HepG2 (cell line): ENCODE results near the gene SLC4A8. TPM values are rescaled to one million over a fixed set of nuclear protein-coding genes. Genes with fewer than 3 reads are reported as not detected.
A peak's percentile ranks its signal among the peaks of the same experiment; 100 is the strongest.

Experiments
- ATAC-seq: fragments of 200-7000 bp; cut with Tn5 transposase; 3 replicates; pipeline ENCODE4 v1.9.1; 2020; ENCODE audit warnings: mild to moderate bottlenecking, moderate library complexity
- BruUV-seq: library from RNA; stranded (reverse); fragments of 400-500 nt; replicated peaks from 2 replicates; lab custom pipeline; 2021; lab: Mats Ljungman, UMichigan
- CTCF ChIA-PET: fragments of 300-600 bp; formaldehyde crosslinking; extraction: SDS; loops from one replicate; lab custom pipeline; 2021; ENCODE audit warnings: low total read pairs, inconsistent platforms, low intra/inter-chr PET ratio; lab: Yijun Ruan, JAX
- POLR2A ChIA-PET: fragments of 350-600 bp; sonication (Branson Sonifier 250); formaldehyde crosslinking; loops from one replicate; lab custom pipeline; 2020; ENCODE audit warnings: antibody characterized with exemption, inconsistent platforms; lab: Yijun Ruan, JAX
- DNase-seq: peaks from one replicate; pipeline ENCODE4 v3.0.0-alpha.2; 2015; ENCODE audit warnings: low spot score
- FAIRE-seq: peaks from 3 replicates; lab custom pipeline; 2011; peaks lifted over from hg19 to GRCh38; lab: Jason Lieb, UNC
- H2AFZ ChIP-seq: one replicate; pipeline ENCODE4 v1.6.1; 2011; ENCODE audit warnings: low read length, inconsistent platforms
- H3K27ac ChIP-seq: fragments of 300-600 bp; 3 replicates; pipeline ENCODE4 v1.8.0; 2011; ENCODE audit warnings: mixed run types, mild to moderate bottlenecking, mixed read lengths, low read length, inconsistent platforms; ENCODE audit not compliant: insufficient read depth; ENCODE audit errors: extremely low read length
- H3K27me3 ChIP-seq, 2 experiments: fragments of 200-600 bp in 1 of 2; 2 replicates in 1 of 2; 3 replicates in 1 of 2; pipeline versions ENCODE4 v1.6.0 to v1.8.0; 2011; ENCODE audit warnings: low read length in 2 of 2, mild to moderate bottlenecking in 2 of 2, moderate library complexity in 2 of 2, inconsistent platforms in 1 of 2; ENCODE audit not compliant: insufficient read depth in 2 of 2, control insufficient read depth in 1 of 2
- H3K36me3 ChIP-seq, 2 experiments: fragments of 200-600 bp in 1 of 2; replicated peaks in 1 of 2; 2 replicates in 1 of 2; 3 replicates in 1 of 2; pipeline versions ENCODE4 v1.5.1 to v1.8.0; 2011; ENCODE audit warnings: low read length in 2 of 2, inconsistent platforms in 1 of 2; ENCODE audit not compliant: insufficient read depth in 2 of 2, control insufficient read depth in 1 of 2
- H3K4me1 ChIP-seq: 2 replicates; pipeline ENCODE4 v1.5.1; 2012; ENCODE audit warnings: low read length, inconsistent platforms; ENCODE audit not compliant: insufficient read depth
- H3K4me2 ChIP-seq: 2 replicates; pipeline ENCODE4 v1.6.0; 2011; ENCODE audit warnings: low read depth, low read length, inconsistent platforms
- H3K4me3 ChIP-seq, 3 experiments: fragments of 200-600 bp in 1 of 3; sonication (generic), shearing (Covaris generic) in 1 of 3; replicated peaks in 1 of 3; 2 replicates each; pipeline ENCODE4 v1.5.1; 2011 to 2016; ENCODE audit warnings: low read length in 3 of 3, inconsistent platforms in 2 of 3, low read depth in 2 of 3, mild to moderate bottlenecking in 2 of 3, control low read depth in 1 of 3, mixed read lengths in 1 of 3; ENCODE audit not compliant: insufficient read depth in 1 of 3
- H3K79me2 ChIP-seq: one replicate; pipeline ENCODE4 v1.6.1; 2011; ENCODE audit warnings: low read length, inconsistent platforms; ENCODE audit not compliant: insufficient read depth
- H3K9ac ChIP-seq: 2 replicates; pipeline ENCODE4 v1.6.0; 2011; ENCODE audit warnings: mild to moderate bottlenecking, low read depth, low read length, inconsistent platforms; ENCODE audit not compliant: insufficient read depth
- H3K9me3 ChIP-seq: 2 replicates; pipeline ENCODE4 v1.5.1; 2012; ENCODE audit warnings: mild to moderate bottlenecking, low read length
- H4K20me1 ChIP-seq: 2 replicates; pipeline ENCODE4 v1.6.0; 2011; ENCODE audit warnings: inconsistent platforms, mild to moderate bottlenecking, low read length, moderate library complexity; ENCODE audit not compliant: insufficient read depth
- HMG20B ChIP-seq: conservative IDR thresholded peaks from 2 replicates; pipeline ENCODE4 v1.6.1; 2016; ENCODE audit warnings: missing genetic modification reagents, missing compliant biosample characterization
- KLF16 ChIP-seq, 2 experiments: sonication (generic) in 1 of 2; formaldehyde crosslinking in 1 of 2; IDR thresholded peaks; 2 replicates each; pipeline versions ENCODE4 v1.6.1 to v1.8.0; 2016 to 2023; ENCODE audit warnings: missing genetic modification reagents in 2 of 2, missing compliant biosample characterization in 1 of 2
- MYNN ChIP-seq: sonication (generic); formaldehyde crosslinking; IDR thresholded peaks from 2 replicates; pipeline ENCODE4 v1.4.0; 2020; ENCODE audit warnings: mild to moderate bottlenecking, low read depth, missing genetic modification reagents
- RAD21 ChIP-seq: fragments of 450-650 bp; formaldehyde crosslinking; IDR thresholded peaks from 2 replicates; pipeline ENCODE4 v1.5.0; 2020; ENCODE audit warnings: mild to moderate bottlenecking
- RXRB ChIP-seq: IDR thresholded peaks from 2 replicates; pipeline ENCODE4 v1.6.1; 2016; ENCODE audit warnings: borderline replicate concordance, missing genetic modification reagents, missing compliant biosample characterization
- YEATS4 ChIP-seq: sonication (generic); formaldehyde crosslinking; IDR thresholded peaks from 2 replicates; pipeline ENCODE4 v1.4.0; 2020; ENCODE audit warnings: missing genetic modification reagents, borderline replicate concordance
- ZFP36L1 ChIP-seq: sonication (generic); formaldehyde crosslinking; IDR thresholded peaks from 2 replicates; pipeline ENCODE4 v1.8.0; 2022; ENCODE audit warnings: mild to moderate bottlenecking, missing genetic modification reagents, moderate library complexity
- ZNF20 ChIP-seq: sonication (generic); formaldehyde crosslinking; IDR thresholded peaks from 2 replicates; pipeline ENCODE4 v1.4.0; 2020; ENCODE audit warnings: mild to moderate bottlenecking, moderate library complexity, missing genetic modification reagents
- ZNF430 ChIP-seq: sonication (generic); formaldehyde crosslinking; IDR thresholded peaks from 2 replicates; pipeline ENCODE4 v1.9.0; 2021; ENCODE audit warnings: mild to moderate bottlenecking, missing genetic modification reagents
- ZNF451 ChIP-seq: sonication (generic); formaldehyde crosslinking; IDR thresholded peaks from 2 replicates; pipeline ENCODE4 v1.5.0; 2020; ENCODE audit warnings: mild to moderate bottlenecking, missing genetic modification reagents
- ZNF720 ChIP-seq: sonication (generic); formaldehyde crosslinking; IDR thresholded peaks from 2 replicates; pipeline ENCODE4 v1.4.0; 2020; ENCODE audit warnings: missing genetic modification reagents
- WGBS: methylation state at CpG from one replicate; pipeline ENCODE4 v1.1.6; 2017; ENCODE audit warnings: low lambda C conversion rate; 5-methylcytosine and 5-hydroxymethylcytosine counted together
- in situ Hi-C: cut with HindIII; loops from 2 replicates; pipeline ENCODE4 v1.10.0; 2017; ENCODE audit warnings: low pct_unique_long_range_greater_than_20kb; ENCODE audit not compliant: extremely low pct_ligation_motif_present
- intact Hi-C: fragments of 100-400 bp; cut with micrococcal nuclease; formaldehyde crosslinking; loops from one replicate; pipeline ENCODE4 v1.10.0; 2022; ENCODE audit not compliant: unreplicated experiment
- polyA plus RNA-seq, 8 experiments: library from polyadenylated mRNA; depleted of rRNA in 3 of 8; stranded (reverse) in 7 of 8; unstranded in 1 of 8; fragments of >200 nt; fragmentation: Illumina TruSeq in 4 of 8; extraction: Trizol in 4 of 8; gene quantifications; 2 replicates each; pipeline versions ENCODE4 v1.2.1 to v1.2.3, GENCODE V29; 2011 to 2016; ENCODE audit warnings: low read depth in 4 of 8, missing spikeins in 1 of 8, mixed read lengths in 1 of 8; ENCODE audit not compliant: insufficient read depth in 1 of 8
- total RNA-seq, 5 experiments: library from RNA; depleted of rRNA; stranded (reverse); fragments of >200 nt; fragmentation: Illumina TruSeq; extraction: Trizol; gene quantifications; 2 replicates each; pipeline ENCODE4 v1.2.3, GENCODE V29; 2016; ENCODE audit warnings: low read depth in 1 of 5
- TF ChIP-seq, protein P1 (sequence below): IDR thresholded peaks from 2 replicates; pipeline ENCODE4 v1.6.1; 2016
- TF ChIP-seq, protein P2 (sequence below): sonication (generic); formaldehyde crosslinking; IDR thresholded peaks from 2 replicates; pipeline ENCODE4 v1.9.0; 2021; ENCODE audit warnings: missing genetic modification reagents, borderline replicate concordance

The SLC4A8 gene
- total and polyA plus RNA-seq, 2 of the 13 experiments (the other 11 are each of a cell fraction or from before 2014, with no cell fraction given) = under 0.01 to 0.07 TPM

DNA sequence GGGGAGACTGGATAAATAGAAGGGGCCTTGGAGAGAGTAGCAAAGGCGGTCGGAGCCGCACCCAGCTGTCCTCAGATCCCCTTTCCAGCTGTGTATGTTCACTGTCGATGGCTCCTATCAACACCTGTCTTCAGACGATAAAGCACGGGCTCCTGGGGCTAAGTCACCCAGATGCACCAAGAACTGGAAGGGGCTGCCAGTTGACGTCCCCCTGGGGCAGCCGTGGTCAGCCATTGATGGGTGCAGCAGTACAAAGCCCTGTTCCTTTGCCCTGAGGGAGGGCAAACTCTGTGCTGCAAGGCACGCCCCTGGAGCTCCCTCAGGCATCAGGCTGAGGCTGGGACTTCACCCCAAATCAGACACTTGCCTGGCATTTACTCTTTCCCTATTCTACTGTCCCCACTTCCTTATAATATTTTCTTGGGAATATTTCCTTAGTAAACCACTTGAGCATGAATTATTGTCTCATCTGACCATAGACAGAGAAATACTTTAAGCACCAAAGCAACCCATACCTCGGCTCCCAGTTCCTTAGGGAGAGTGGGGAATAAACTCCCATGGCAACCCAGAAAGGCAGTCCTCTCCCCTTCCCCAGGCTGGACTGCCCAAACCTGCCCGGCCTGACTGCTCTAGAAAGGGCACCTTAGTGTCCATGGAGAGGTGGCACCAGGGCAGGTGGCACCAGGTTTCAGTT is 106.8 kb downstream of the SLC4A8 start:
- no peak for FAIRE-seq
- no peak for DNase-seq
- intact Hi-C loops = loop anchor here (5.0 kb wide), 1 partner anchor 281 kb away; a partner anchor contains a TSS
- WGBS = 29% methylated on average over 5 of the region's 11 CpGs
- Histone ChIP-seq H3K27ac (no peak overlapping the region), H3K9ac (no peak overlapping the region), H3K4me3 (no peak overlapping the region), H3K36me3 (no peaks in the 10 kb centered on the region), H4K20me1 (no peaks in the 10 kb centered on the region)
- POLR2A ChIA-PET = no interaction called here
- TF ChIP-seq ZFP36L1 (CRISPR knock-in tag) (peak; percentile 29; the same call in 1 of the 2 replicates), ZNF430 (CRISPR knock-in tag) (no peak), HMG20B (no peak), MYNN (CRISPR knock-in tag) (no peak)
- TF ChIP-seq, protein P1, sequence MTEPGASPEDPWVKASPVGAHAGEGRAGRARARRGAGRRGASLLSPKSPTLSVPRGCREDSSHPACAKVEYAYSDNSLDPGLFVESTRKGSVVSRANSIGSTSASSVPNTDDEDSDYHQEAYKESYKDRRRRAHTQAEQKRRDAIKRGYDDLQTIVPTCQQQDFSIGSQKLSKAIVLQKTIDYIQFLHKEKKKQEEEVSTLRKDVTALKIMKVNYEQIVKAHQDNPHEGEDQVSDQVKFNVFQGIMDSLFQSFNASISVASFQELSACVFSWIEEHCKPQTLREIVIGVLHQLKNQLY (CRISPR knock-in tag) = no peak
- TF ChIP-seq, all 625 proteins: peak for 1
- H3K27me3 ChIP-seq = peaks cover 0 to 15% of the 10 kb centered on the region in 2 experiments; a peak in 2 of 5 replicates
- H3K4me2 ChIP-seq = no peak overlapping the region
- no peak overlapping the region for H2AFZ ChIP-seq
- in situ Hi-C loops = loop anchor here (10.0 kb wide), 1 partner anchor 283 kb away; a partner anchor contains a TSS
- H3K79me2 ChIP-seq = no peaks in the 10 kb centered on the region
- ATAC-seq = peak; percentile 62
- no TSS peak for BruUV-seq
- CTCF ChIA-PET = interaction anchor here (1.5 to 3.4 kb wide), 3 partner anchors 107 to 146 kb away, joined by 5 to 39 read pairs (median 16); partner anchors contain the start of gene SLC4A8
- H3K4me1 ChIP-seq = no peaks in the 10 kb centered on the region; the same call in 1 of the 2 replicates
- no peaks in the 10 kb centered on the region for H3K9me3 ChIP-seq

DNA sequence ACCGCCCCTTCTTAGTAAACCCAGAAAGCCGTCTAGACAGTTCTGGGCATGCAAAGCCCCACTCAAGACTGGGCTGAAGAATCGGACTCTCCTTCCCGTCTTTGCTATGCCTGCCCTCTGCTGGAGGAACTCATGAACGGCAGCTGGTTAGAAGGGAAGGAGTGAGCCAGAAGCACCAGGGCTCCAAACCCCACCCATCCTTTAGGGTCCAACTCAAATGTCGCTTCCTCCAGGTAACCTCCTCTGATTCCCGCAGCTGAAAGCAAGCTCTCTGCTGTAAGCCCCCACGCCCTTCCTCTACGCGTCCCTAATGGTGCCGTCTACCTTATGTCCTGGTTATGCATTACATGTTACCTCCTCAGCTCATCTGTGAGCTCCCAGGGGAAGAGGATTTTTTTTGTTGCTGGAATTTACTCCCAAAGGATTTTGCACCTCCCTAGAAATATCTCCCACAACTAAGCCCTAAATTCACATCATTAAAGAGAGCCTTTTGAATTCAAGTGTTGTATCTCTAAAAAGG is 107.4 kb downstream of the SLC4A8 start:
- CTCF ChIA-PET = interaction anchor here (1.5 to 3.4 kb wide), 3 partner anchors 107 to 146 kb away, joined by 5 to 39 read pairs (median 16); partner anchors contain the start of gene SLC4A8
- H3K27me3 ChIP-seq = peaks cover 0 to 15% of the 10 kb centered on the region in 2 experiments; a peak in 2 of 5 replicates
- intact Hi-C loops = loop anchor here (1.0 to 5.0 kb wide), 3 partner anchors 107 to 280 kb away; a partner anchor contains a TSS
- H3K27ac ChIP-seq = no peak overlapping the region
- POLR2A ChIA-PET = no interaction called here
- no peaks in the 10 kb centered on the region for H3K9me3 ChIP-seq
- no TSS peak for BruUV-seq
- no peak overlapping the region for H3K4me3 ChIP-seq
- WGBS = 0% methylated on average over 5 of the region's 11 CpGs
- in situ Hi-C loops = loop anchor here (10.0 kb wide), 1 partner anchor 283 kb away; a partner anchor contains a TSS
- H3K4me2 ChIP-seq = no peak overlapping the region
- no peaks in the 10 kb centered on the region for H4K20me1 ChIP-seq
- DNase-seq (peak; percentile 43), ATAC-seq (peak; percentile 92), FAIRE-seq (peak; percentile 90)
- no peaks in the 10 kb centered on the region for H3K36me3 ChIP-seq
- no peak overlapping the region for H3K9ac ChIP-seq
- no peaks in the 10 kb centered on the region for H3K79me2 ChIP-seq
- H2AFZ ChIP-seq = no peak overlapping the region
- no peaks in the 10 kb centered on the region; the same call in 1 of the 2 replicates for H3K4me1 ChIP-seq
- 0 out of 2 replicates have a peak, but pooled peaks have one; percentile 9 for TF ChIP-seq ZFP36L1 (CRISPR knock-in tag)
- 0 out of 4 replicates have a peak, but pooled peaks of 1 of the 2 experiments have one; percentile 23 for TF ChIP-seq KLF16 (CRISPR knock-in tag; IDR thresholded peaks at IDR 0.05)
- TF ChIP-seq YEATS4 = no peak
- TF ChIP-seq, protein P2, sequence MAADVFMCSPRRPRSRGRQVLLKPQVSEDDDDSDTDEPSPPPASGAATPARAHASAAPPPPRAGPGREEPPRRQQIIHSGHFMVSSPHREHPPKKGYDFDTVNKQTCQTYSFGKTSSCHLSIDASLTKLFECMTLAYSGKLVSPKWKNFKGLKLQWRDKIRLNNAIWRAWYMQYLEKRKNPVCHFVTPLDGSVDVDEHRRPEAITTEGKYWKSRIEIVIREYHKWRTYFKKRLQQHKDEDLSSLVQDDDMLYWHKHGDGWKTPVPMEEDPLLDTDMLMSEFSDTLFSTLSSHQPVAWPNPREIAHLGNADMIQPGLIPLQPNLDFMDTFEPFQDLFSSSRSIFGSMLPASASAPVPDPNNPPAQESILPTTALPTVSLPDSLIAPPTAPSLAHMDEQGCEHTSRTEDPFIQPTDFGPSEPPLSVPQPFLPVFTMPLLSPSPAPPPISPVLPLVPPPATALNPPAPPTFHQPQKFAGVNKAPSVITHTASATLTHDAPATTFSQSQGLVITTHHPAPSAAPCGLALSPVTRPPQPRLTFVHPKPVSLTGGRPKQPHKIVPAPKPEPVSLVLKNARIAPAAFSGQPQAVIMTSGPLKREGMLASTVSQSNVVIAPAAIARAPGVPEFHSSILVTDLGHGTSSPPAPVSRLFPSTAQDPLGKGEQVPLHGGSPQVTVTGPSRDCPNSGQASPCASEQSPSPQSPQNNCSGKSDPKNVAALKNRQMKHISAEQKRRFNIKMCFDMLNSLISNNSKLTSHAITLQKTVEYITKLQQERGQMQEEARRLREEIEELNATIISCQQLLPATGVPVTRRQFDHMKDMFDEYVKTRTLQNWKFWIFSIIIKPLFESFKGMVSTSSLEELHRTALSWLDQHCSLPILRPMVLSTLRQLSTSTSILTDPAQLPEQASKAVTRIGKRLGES (CRISPR knock-in tag) = no peak
- no peak for TF ChIP-seq ZNF720 (CRISPR knock-in tag)
- no peak for TF ChIP-seq ZNF451 (CRISPR knock-in tag)
- TF ChIP-seq RXRB (CRISPR knock-in tag) = no peak
- peak; percentile 59 for TF ChIP-seq RAD21 (CRISPR knock-in tag)
- TF ChIP-seq ZNF20 (CRISPR knock-in tag) = no peak
